ENCODE results near the gene PACSIN2. TPM values are rescaled to one million over a fixed set of nuclear protein-coding genes. Genes with fewer than 3 reads are reported as not detected.
"Not testable (repeated sequence)": the region's sequence is repeated elsewhere in the genome, so short reads cannot be mapped to it uniquely, and the experiment has no call there.

Gene PACSIN2
- total RNA-seq, 1 donor from 2014 or later, result 95.5 TPM

GRCh38 chr22:42937164-42937843 lies 77.6 kb downstream of the PACSIN2 start:
- Histone ChIP-seq H3K4me3 (peak overlapping the region in 1 of 2 donors; percentile 17), H3K27ac (peak overlapping the region; percentile 97 to 98), H3K36me3 (no peaks in the 10 kb centered on the region), H3K9me3 (no peaks in the 10 kb centered on the region), H3K4me1 (peaks cover 57 to 93% of the 10 kb centered on the region in 2 donors), H3K27me3 (no peaks in the 10 kb centered on the region)
- no peak for TF ChIP-seq CTCF (IDR thresholded peaks at IDR 0.05)
- DNase-seq (ENCODE audit: low spot score in 2 of 2), result peak; percentile 67 to 91
- intact Hi-C loops (cut with DNase I), result loop anchor here (10.0 kb wide), 1 partner anchor 253 kb away; no protein-coding TSS in a partner anchor

GRCh38 chr22:42936680-42937079 lies 78.3 kb downstream of the PACSIN2 start:
- H3K36me3 ChIP-seq; H3K27me3 ChIP-seq; H3K9me3 ChIP-seq; DNase-seq (ENCODE audit: low spot score in 2 of 2): not testable (repeated sequence)
- intact Hi-C loops (cut with DNase I), result loop anchor here (10.0 kb wide), 1 partner anchor 252 kb away; no protein-coding TSS in a partner anchor
- Histone ChIP-seq H3K4me3 (peak overlapping the region in 1 of 2 donors; percentile 11), H3K4me1 (peaks cover 61 to 93% of the 10 kb centered on the region in 2 donors), H3K27ac (peak overlapping the region; percentile 97 to 98)

GRCh38 chr22:42934338-42934737 lies 80.6 kb downstream of the PACSIN2 start:
- no peak for DNase-seq (ENCODE audit: low spot score in 2 of 2)
- no peaks in the 10 kb centered on the region for H3K27me3 ChIP-seq
- no peaks in the 10 kb centered on the region for H3K36me3 ChIP-seq
- H3K27ac ChIP-seq, result peak overlapping the region; percentile 97 to 98
- H3K9me3 ChIP-seq, result no peaks in the 10 kb centered on the region
- peak overlapping the region; percentile 19 to 26 for H3K4me3 ChIP-seq
- intact Hi-C loops (cut with DNase I), result loop anchor here (10.0 kb wide), 1 partner anchor 250 kb away; no protein-coding TSS in a partner anchor
- no peak for TF ChIP-seq CTCF (IDR thresholded peaks at IDR 0.05)
- peaks cover 71 to 96% of the 10 kb centered on the region in 2 donors for H3K4me1 ChIP-seq

GRCh38 chr22:42933485-42934091 lies 81.4 kb downstream of the PACSIN2 start:
- intact Hi-C loops (cut with DNase I), result loop anchor here (1.0 to 10.0 kb wide), 2 partner anchors 13 to 249 kb away; no protein-coding TSS in a partner anchor
- H3K27ac ChIP-seq, result peak overlapping the region; percentile 97 to 98
- peaks cover 70 to 96% of the 10 kb centered on the region in 2 donors for H3K4me1 ChIP-seq

GRCh38 chr22:42932857-42933484 lies 82.0 kb downstream of the PACSIN2 start:
- Histone ChIP-seq H3K4me1 (peaks cover 65 to 96% of the 10 kb centered on the region in 2 donors), H3K27ac (peak overlapping the region; percentile 92 to 94), H3K27me3 (no peaks in the 10 kb centered on the region), H3K4me3 (peak overlapping the region in 1 of 2 donors; percentile 34), H3K9me3 (no peaks in the 10 kb centered on the region), H3K36me3 (no peaks in the 10 kb centered on the region)
- DNase-seq (ENCODE audit: low spot score in 2 of 2), result peak in 1 of 2 donors; percentile 68
- no peak for TF ChIP-seq CTCF (IDR thresholded peaks at IDR 0.05)
- intact Hi-C loops (cut with DNase I), result loop anchor here (1.0 to 10.0 kb wide), 2 partner anchors 13 to 248 kb away; no protein-coding TSS in a partner anchor

More at GRCh38 chr22:42933485-42934091, 81.4 kb downstream of the PACSIN2 start:
- Histone ChIP-seq H3K9me3 (no peaks in the 10 kb centered on the region), H3K27me3 (no peaks in the 10 kb centered on the region), H3K4me3 (peak overlapping the region in 1 of 2 donors; percentile 34), H3K36me3 (no peaks in the 10 kb centered on the region)
- no peak for TF ChIP-seq CTCF (IDR thresholded peaks at IDR 0.05)
- peak in 1 of 2 donors; percentile 86 for DNase-seq (ENCODE audit: low spot score in 2 of 2)

Measured in ascending aorta (tissue), 2 donors.